HG02763 (cell line): Measurements from ENCODE around the gene GHR.

Experiments
- ATAC-seq: cut with Tn5 transposase; IDR thresholded peaks from one replicate; pipeline ENCODE4 v1.9.1; 2021; ENCODE audit warnings: mild to moderate bottlenecking, moderate library complexity; ENCODE audit not compliant: unreplicated experiment

GHR gene

GRCh38 chr5:42596817-42597216, 173.6 kb downstream of the GHR start:
- ATAC-seq, result no peak

- ATAC-seq, result no peak
These were observed 174.2 kb downstream of the GHR start for GRCh38 chr5:42597318-42597937.

GRCh38 chr5:42598311-42598710, 175.1 kb downstream of the GHR start:
- no peak for ATAC-seq

- ATAC-seq, result no peak
These were observed 175.9 kb downstream of the GHR start for GRCh38 chr5:42599106-42599505.

GRCh38 chr5:42600441-42600840, 177.2 kb downstream of the GHR start:
- ATAC-seq, result no peak

- ATAC-seq, result no peak
These were observed 181.0 kb downstream of the GHR start for GRCh38 chr5:42604171-42604711.

GRCh38 chr5:42605490-42605889, 182.3 kb downstream of the GHR start:
- ATAC-seq, result no peak

- ATAC-seq, result no peak
These were observed 183.2 kb downstream of the GHR start for GRCh38 chr5:42606464-42606869.

- no peak for ATAC-seq
These were observed 188.2 kb downstream of the GHR start for GRCh38 chr5:42611437-42611836.

- no peak for ATAC-seq
These were observed 189.6 kb downstream of the GHR start for GRCh38 chr5:42612750-42613366.

GRCh38 chr5:42614509-42614908, 191.3 kb downstream of the GHR start:
- ATAC-seq, result no peak

- no peak for ATAC-seq
These were observed 197.5 kb downstream of the GHR start for GRCh38 chr5:42620579-42621216.

GRCh38 chr5:42621242-42621641, 198.0 kb downstream of the GHR start:
- ATAC-seq, result no peak

- no peak for ATAC-seq
These were observed 198.4 kb downstream of the GHR start for GRCh38 chr5:42621662-42622061.

- ATAC-seq, result no peak
These were observed 201.7 kb downstream of the GHR start for GRCh38 chr5:42624912-42625311.

GRCh38 chr5:42626462-42626861, 203.2 kb downstream of the GHR start:
- no peak for ATAC-seq

- no peak for ATAC-seq
These were observed 205.6 kb downstream of the GHR start for GRCh38 chr5:42628821-42629220.

- no peak for ATAC-seq
These were observed 206.0 kb downstream of the GHR start for GRCh38 chr5:42629284-42629683.

- no peak for ATAC-seq
These were observed 208.0 kb downstream of the GHR start for GRCh38 chr5:42631241-42631640.

GRCh38 chr5:42632354-42632900, 209.2 kb downstream of the GHR start:
- no peak for ATAC-seq

GRCh38 chr5:42634575-42634974, 211.3 kb downstream of the GHR start:
- no peak for ATAC-seq

- ATAC-seq, result no peak
These were observed 213.2 kb downstream of the GHR start for GRCh38 chr5:42636425-42636824.
